Skeletal muscle cell (primary cell): Measurements from ENCODE around the gene MYO15A.
"Not testable (repeated sequence)": the region's sequence is repeated elsewhere in the genome, so short reads cannot be mapped to it uniquely, and the experiment has no call there.

Experiments
- DNase-seq: peaks from one replicate; pipeline ENCODE4 v3.0.0-alpha.2; 2010; ENCODE audit warnings: low read depth
- H3K4me3 ChIP-seq: 2 replicates; pipeline ENCODE4 v1.5.1; 2011; ENCODE audit warnings: low read depth, mild to moderate bottlenecking, control low read depth, low read length, moderate library complexity

MYO15A gene

DNA sequence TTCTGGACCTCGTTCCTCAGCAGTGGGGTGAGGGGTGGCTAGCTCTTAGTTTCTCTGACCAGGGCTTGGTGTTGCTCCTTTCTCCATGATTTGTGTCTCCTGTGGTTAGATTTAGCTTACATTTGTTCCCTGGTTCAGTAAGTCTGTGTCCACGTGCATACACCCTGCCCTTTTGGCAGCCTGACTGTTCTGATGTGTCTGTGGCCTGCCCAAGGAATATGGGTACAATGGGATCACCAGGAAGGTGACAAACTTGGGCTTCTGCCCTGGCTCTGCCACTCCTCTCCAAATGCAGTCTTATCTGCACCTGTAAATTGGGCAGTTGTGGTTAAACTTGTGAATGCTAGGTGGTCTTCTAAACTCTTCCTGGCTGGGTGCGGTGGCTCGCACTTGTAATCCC lies 92.6 kb downstream of the MYO15A start:
- DNase-seq = no peak
- H3K4me3 ChIP-seq = no peak overlapping the region

DNA sequence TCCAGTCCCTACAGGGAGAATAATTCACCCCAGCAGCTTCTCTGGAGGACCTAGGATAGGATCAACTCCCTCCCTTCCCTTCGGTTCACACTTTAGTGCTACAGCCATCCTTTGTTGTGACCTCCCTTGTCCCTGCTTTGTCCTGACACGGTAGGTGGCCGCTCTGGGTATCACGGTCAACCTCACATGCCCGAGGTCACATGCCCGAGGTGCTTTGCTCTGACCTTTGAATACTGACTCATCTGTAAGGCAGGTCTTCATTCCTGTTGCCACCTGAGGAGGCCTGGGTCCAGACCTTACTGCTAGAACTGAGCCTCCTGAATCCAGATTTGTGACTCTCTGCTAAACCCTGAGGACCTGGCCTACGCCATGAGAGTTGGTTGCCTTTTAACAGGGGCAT lies 94.8 kb downstream of the MYO15A start:
- H3K4me3 ChIP-seq = no peak overlapping the region
- DNase-seq = no peak

DNA sequence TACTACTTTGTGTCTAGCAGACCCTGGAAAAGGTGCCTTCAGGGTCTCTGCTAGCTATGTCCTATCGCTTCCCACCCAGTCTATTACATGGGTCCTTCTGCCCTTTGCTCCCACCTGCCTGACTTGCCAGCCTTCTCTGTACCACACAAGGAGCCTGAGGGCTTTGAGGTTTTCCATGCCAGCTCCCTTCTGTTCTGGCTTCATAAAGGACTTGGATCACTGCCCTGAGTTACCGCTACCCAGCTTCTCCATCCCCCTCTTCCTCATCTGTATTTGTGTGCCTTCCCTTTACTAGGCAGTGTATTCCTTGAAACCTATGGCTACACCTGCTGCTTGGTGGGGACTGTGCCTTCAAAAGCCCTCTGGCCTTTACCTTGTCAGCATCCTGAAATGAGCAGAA lies 97.3 kb downstream of the MYO15A start:
- no peak for DNase-seq
- no peak overlapping the region for H3K4me3 ChIP-seq

- no peak overlapping the region for H3K4me3 ChIP-seq
- DNase-seq = no peak
Measured at GRCh38 chr17:18206962-18207361, 98.4 kb downstream of the MYO15A start.

DNA sequence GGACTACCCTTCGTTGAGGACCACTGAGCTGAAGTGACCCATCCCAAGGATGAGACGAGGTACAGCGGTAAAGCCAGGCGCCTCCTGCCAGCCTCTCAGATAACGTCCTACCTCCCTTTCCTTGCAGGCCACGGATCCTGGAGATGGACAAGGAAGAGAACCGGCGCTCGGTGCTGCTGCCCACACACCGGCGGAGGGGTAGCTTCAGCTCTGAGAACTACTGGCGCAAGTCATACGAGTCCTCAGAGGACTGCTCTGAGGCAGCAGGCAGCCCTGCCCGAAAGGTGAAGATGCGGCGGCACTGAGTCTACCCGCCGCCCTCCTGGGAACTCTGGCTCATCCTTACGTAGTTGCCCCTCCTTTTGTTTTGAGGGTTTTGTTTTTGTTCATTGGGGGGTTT lies 99.5 kb downstream of the MYO15A start:
- DNase-seq = no peak
- H3K4me3 ChIP-seq = no peak overlapping the region

DNA sequence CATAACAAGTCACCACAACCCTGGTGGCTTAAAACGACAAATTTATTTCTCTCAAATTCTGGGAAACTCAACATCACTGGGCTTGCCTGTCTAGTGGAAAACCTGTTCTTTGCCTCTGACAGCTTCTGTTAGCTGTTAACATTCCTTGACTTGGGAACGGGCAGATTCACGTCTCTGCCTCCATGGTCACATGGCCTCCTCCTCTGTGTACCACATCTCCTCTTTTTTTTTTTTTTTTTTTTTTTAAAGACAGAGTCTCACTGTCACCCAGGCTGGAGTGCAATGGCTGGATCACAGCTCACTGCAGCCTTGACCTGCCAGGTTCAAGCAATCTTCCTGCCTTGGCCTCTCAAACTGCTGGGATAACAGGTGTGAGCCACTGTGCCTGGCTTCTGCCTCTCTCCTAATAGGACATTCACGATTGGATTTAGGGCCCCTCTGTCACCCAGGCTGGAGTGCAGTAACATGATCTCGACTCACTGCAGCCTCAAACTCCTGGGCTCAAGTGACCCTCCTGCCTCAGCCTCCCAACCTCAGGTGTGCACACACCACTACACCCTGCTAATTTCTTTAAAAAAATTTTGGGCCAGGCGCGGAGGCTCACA lies 105.2 kb downstream of the MYO15A start:
- H3K4me3 ChIP-seq = no peak overlapping the region
- no peak for DNase-seq

- DNase-seq, H3K4me3 ChIP-seq: not testable (repeated sequence)
Measured at GRCh38 chr17:18216906-18217305, 108.3 kb downstream of the MYO15A start.

DNA sequence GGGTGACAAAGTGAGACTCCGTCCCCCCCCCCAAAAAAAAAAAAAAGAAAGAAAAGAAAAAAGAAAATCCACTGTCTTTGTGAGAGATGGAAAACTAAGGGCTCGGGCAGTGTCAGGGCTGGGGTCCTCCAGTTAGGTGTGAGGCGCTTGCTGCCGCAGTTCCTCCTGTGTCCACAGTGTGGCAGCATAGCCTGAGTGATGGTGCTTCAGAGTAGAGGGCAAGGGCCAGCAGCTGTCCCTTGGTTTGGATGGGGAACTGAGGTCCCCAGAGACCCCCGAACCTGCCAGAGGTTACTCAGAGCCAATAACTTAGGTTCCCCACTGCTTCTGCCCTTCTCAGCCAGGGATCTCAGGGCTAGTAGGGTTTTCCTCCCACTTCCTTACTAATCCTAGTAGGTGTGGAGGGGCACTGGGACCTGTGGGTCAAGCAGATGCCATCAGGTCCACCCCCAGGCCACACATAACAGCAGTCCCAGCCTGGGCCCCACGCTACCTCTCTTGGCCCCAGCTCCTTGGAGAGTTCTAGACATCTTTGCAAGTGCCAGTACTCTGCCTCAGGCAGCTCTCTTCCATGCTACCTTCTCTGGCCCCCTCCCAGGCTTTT lies 109.0 kb downstream of the MYO15A start:
- DNase-seq = no peak
- no peak overlapping the region for H3K4me3 ChIP-seq

- no peak for DNase-seq
- H3K4me3 ChIP-seq = no peak overlapping the region
Measured at GRCh38 chr17:18218756-18219415, 110.3 kb downstream of the MYO15A start.

DNA sequence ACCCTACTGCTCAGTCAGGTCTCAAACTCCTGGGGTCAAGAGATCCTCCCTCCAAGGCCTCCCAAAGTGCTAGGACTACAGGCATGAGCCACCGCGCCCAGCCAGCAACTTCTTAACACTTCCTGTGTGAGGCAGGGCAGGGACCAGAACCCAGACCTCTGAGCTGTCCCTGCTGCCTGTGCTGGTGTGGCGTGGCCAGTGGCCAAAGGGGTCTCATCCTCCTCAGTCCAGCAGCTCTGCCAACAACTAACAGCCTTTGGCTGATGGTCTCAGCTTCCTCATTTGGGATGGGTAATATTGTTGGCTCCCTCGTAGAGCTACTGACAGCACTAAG lies 115.5 kb downstream of the MYO15A start:
- no peak for DNase-seq
- H3K4me3 ChIP-seq = no peak overlapping the region

GRCh38 chr17:18224387-18225120 lies 116.0 kb downstream of the MYO15A start:
- no peak for DNase-seq
- peak overlapping the region; percentile 36 for H3K4me3 ChIP-seq

- peak within 1 kb of the TSS; percentile 74 for H3K4me3 ChIP-seq
- DNase-seq = peak; percentile 83
Measured at GRCh38 chr17:18225121-18225641, 116.6 kb downstream of the MYO15A start, which contains the start of gene LLGL1. Gene LLGL1 (plus strand): TSS chr17:18225635. CDS start chr17:18225683, 48 bp downstream.

- DNase-seq = no peak
- H3K4me3 ChIP-seq = peak overlapping the region; percentile 74
Measured at GRCh38 chr17:18225642-18226283, 117.2 kb downstream of the MYO15A start.

DNA sequence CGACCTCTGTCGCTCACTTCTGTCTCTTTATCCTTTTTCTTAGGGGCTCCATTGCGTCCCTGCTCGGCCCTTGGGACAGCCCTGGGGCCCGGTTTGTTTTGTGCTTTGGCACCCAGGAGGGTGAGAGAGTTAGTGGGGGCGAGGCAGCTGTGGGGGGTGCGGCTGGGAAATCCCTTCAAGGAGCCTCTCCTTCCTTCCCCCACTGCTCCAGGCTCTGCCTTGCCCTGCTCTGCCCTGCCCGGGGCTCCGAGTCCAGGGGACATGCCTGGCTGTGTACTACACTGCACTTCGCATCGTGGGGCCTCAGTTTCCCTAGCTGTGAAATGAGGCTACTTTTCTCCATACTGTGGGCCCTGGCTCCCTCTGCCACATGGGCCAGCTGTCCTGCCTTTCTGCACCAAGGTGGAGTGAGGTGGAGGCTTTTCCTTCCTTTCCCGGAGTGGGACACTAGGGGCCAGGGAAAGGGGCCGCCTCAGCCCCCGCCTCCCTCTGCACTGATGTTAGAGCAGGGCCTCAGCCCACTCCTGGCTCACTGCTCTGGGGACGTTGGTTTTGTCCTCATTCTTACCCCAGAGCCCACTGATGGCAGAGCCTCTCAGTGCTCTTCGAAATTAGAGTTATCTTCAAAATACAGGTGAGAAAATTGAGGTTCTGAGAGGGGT lies 117.9 kb downstream of the MYO15A start:
- no peak for DNase-seq
- H3K4me3 ChIP-seq = peak overlapping the region; percentile 74

DNA sequence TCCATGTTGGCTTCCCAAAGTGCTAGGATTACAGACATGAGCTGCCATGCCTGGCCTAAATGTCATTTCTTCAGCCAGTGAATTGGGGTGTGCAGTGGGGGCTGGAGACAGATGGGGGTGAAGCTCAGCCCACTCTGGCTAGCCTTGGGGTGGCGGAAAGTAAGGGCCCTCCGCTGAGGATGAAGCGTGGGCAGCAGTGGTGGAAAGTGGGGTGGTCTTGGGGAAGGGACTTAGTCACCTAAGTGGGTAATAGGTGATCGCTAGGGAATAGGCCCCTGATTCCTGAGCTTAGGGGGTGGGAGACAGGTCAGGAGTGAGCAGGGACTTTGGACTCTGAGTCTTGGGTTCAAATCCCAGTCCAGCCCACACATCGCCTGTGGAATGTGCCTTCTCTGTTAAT lies 119.1 kb downstream of the MYO15A start:
- no peak for DNase-seq
- H3K4me3 ChIP-seq = no peak overlapping the region

DNA sequence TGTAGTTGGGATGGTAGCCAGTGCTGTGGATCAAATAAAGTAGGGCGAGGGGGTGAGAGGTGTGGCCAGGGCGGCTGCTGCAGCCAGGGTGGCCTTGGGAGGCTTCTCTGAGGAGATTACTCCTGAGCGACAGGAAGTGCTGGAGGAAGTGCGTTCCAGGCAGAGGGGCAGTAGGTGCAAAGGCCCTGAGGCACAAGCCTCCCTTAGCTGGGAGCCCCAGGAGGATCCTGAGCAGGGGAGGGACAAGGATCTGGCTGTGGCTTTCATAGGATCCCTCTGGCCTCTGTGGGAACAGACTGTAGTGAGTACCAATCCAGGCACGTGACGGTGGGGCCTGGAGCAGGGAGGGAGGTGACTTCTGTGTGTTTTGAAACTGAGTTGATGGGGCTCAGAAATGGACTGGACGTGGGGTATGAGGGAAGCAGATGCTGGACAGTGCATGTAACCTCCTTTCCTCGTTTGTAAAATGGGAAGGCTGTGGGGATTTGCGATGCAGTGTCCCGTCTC lies 119.7 kb downstream of the MYO15A start:
- H3K4me3 ChIP-seq = no peak overlapping the region
- no peak for DNase-seq

DNA sequence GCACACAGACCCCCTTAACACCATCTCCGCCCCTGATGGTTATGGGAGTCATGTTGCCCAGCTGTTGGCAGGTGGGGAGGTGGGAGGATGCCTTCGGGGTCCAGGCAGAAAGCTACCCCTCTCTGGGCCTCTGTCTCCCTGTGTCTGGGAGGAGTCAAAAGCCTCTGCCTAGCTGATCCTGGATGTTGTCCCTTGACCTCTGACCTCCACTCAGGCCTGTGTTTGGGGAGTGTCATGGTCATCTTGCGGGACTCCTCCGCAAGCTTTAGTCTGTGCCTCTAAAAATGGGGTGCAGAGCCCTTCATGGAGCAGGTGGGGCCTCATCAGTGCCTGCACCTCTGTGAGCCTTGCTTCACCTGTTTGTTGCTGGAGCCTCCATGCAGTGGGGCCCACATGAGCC lies 120.7 kb downstream of the MYO15A start:
- no peak for DNase-seq
- no peak overlapping the region for H3K4me3 ChIP-seq
